Activated B cell treated with CpG ODN at 0.5 μM for 24 hours (primary cell): ENCODE results near the gene FAM171A2. TPM values are rescaled to one million over a fixed set of nuclear protein-coding genes. Genes with fewer than 3 reads are reported as not detected.
"Not testable (repeated sequence)": the region's sequence is repeated elsewhere in the genome, so short reads cannot be mapped to it uniquely, and the experiment has no call there.

ENCODE experiments used
- ATAC-seq: fragments of 200-7000 bp; cut with Tn5 transposase; one replicate; pipeline ENCODE4 v1.10.0; 2021; ENCODE audit warnings: low read depth, mild to moderate bottlenecking, moderate library complexity
- CTCF ChIA-PET: fragments of 350-600 bp; sonication (Branson Sonifier 250); formaldehyde crosslinking; loops from one replicate; lab custom pipeline; 2021; ENCODE audit warnings: antibody characterized with exemption; lab: Charles Lee
- POLR2A ChIA-PET: fragments of 350-600 bp; sonication (Branson Sonifier 250); formaldehyde crosslinking; loops from one replicate; lab custom pipeline; 2021; ENCODE audit warnings: antibody characterized with exemption; lab: Charles Lee
- DNase-seq: peaks from one replicate; pipeline ENCODE4 v3.0.0; 2022
- H3K27ac Mint-ChIP-seq: one replicate; pipeline ENCODE4 v1.8.0; 2020; ENCODE audit warnings: mixed read lengths
- H3K27me3 Mint-ChIP-seq: one replicate; pipeline ENCODE4 v1.8.0; 2021; ENCODE audit warnings: mixed read lengths
- H3K36me3 Mint-ChIP-seq: one replicate; pipeline ENCODE4 v1.8.0; 2021; ENCODE audit warnings: low read depth, mixed read lengths
- H3K4me1 Mint-ChIP-seq: one replicate; pipeline ENCODE4 v1.8.0; 2021; ENCODE audit warnings: mixed read lengths
- H3K4me3 Mint-ChIP-seq: one replicate; pipeline ENCODE4 v1.8.0; 2020; ENCODE audit warnings: mild to moderate bottlenecking, mixed read lengths
- H3K9me3 Mint-ChIP-seq: one replicate; pipeline ENCODE4 v1.8.0; 2020; ENCODE audit warnings: mixed read lengths
- intact Hi-C: fragments of 100-400 bp; cut with micrococcal nuclease; formaldehyde crosslinking; loops from one replicate; pipeline ENCODE4 v1.15.1; 2024
- total RNA-seq: library from RNA; stranded (reverse); gene quantifications from 2 replicates; pipeline ENCODE4 v1.2.3, GENCODE V29; 2022
- TF ChIP-seq, protein P1 (sequence below): fragments of 200-600 bp; IDR thresholded peaks from one replicate; pipeline ENCODE4 v1.8.0; 2022; ENCODE audit warnings: antibody characterized with exemption, mild to moderate bottlenecking

FAM171A2 gene
- total RNA-seq, 1 donor from 2014 or later = 0.75 TPM

DNA sequence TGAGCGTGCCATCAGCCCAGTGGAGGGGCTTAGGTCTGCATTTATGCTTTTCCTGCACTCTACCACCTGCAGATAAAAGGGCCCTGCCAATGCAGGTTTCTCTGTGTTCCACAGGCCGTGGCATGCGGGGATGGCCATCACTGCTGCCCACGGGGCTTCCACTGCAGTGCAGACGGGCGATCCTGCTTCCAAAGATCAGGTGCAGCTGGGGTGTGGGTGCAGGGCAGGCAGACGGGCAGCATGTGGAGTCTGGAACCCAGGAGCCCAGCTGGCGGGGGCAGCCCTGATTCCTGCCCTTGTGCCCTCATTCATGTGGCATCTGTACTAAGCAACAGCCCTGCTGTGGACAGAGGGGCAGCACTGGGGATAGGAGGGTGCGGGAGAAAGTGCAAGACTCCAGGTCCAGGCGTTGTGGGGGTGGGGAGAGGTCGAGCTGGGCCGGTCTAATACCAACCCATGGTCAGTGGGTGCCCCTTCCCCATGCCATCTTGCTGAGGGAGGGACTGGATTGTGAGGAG, 14.0 kb downstream of the FAM171A2 start:
- Mint-ChIP-seq H3K27ac (peak overlapping the region; percentile 18), H3K36me3 (peaks cover 50% of the 10 kb centered on the region), H3K9me3 (no peaks in the 10 kb centered on the region), H3K4me3 (no peak overlapping the region), H3K4me1 (peaks cover 65% of the 10 kb centered on the region), H3K27me3 (no peaks in the 10 kb centered on the region)
- intact Hi-C loops = loop anchor here (1.0 to 10.0 kb wide), 8 partner anchors 18 to 965 kb away; partner anchors contain the start of genes G6PC3, HDAC5, HROB and MAP3K14
- DNase-seq (no peak), ATAC-seq (no peak)
- POLR2A ChIA-PET = interaction anchor here (0.6 to 8.7 kb wide), 7 partner anchors 18 to 207 kb away, joined by 3 to 241 read pairs (median 12); partner anchors contain the start of genes SLC25A39, TMUB2 and UBTF
- TF ChIP-seq, protein P1, sequence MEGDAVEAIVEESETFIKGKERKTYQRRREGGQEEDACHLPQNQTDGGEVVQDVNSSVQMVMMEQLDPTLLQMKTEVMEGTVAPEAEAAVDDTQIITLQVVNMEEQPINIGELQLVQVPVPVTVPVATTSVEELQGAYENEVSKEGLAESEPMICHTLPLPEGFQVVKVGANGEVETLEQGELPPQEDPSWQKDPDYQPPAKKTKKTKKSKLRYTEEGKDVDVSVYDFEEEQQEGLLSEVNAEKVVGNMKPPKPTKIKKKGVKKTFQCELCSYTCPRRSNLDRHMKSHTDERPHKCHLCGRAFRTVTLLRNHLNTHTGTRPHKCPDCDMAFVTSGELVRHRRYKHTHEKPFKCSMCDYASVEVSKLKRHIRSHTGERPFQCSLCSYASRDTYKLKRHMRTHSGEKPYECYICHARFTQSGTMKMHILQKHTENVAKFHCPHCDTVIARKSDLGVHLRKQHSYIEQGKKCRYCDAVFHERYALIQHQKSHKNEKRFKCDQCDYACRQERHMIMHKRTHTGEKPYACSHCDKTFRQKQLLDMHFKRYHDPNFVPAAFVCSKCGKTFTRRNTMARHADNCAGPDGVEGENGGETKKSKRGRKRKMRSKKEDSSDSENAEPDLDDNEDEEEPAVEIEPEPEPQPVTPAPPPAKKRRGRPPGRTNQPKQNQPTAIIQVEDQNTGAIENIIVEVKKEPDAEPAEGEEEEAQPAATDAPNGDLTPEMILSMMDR = no peak
- CTCF ChIA-PET = interaction anchor here (1.0 to 12.4 kb wide), 8 partner anchors 14 to 144 kb away, joined by 3 to 108 read pairs (median 6); no protein-coding TSS in a partner anchor

DNA sequence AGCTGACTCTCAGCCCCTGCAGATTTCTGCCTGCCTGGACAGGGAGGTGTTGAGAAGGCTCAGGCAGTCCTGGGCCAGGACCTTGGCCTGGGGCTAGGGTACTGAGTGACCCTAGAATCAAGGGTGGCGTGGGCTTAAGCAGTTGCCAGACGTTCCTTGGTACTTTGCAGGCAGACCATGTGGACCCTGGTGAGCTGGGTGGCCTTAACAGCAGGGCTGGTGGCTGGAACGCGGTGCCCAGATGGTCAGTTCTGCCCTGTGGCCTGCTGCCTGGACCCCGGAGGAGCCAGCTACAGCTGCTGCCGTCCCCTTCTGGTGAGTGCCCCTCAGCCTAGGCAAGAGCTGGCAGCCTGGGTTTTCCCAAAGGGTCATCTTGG, 14.7 kb downstream of the FAM171A2 start:
- ChIA-PET POLR2A (interaction anchor here (0.7 to 8.7 kb wide), 6 partner anchors 21 to 955 kb away, joined by 3 to 241 read pairs (median 18); partner anchors contain the start of genes ATXN7L3, TMUB2 and UBTF), CTCF (interaction anchor here (1.4 to 12.4 kb wide), 6 partner anchors 13 to 147 kb away, joined by 3 to 108 read pairs (median 6); no protein-coding TSS in a partner anchor)
- TF ChIP-seq, protein P1 = no peak
- H3K4me3 Mint-ChIP-seq = peak overlapping the region; percentile 45
- intact Hi-C loops = loop anchor here (1.0 to 10.0 kb wide), 6 partner anchors 24 to 966 kb away; partner anchors contain the start of genes G6PC3, HDAC5 and MAP3K14
- peak overlapping the region; percentile 89 for H3K27ac Mint-ChIP-seq
- DNase-seq (no peak), ATAC-seq (no peak)
- peaks cover 50% of the 10 kb centered on the region for H3K36me3 Mint-ChIP-seq
- no peaks in the 10 kb centered on the region for H3K27me3 Mint-ChIP-seq
- no peaks in the 10 kb centered on the region for H3K9me3 Mint-ChIP-seq
- peaks cover 70% of the 10 kb centered on the region for H3K4me1 Mint-ChIP-seq

DNA sequence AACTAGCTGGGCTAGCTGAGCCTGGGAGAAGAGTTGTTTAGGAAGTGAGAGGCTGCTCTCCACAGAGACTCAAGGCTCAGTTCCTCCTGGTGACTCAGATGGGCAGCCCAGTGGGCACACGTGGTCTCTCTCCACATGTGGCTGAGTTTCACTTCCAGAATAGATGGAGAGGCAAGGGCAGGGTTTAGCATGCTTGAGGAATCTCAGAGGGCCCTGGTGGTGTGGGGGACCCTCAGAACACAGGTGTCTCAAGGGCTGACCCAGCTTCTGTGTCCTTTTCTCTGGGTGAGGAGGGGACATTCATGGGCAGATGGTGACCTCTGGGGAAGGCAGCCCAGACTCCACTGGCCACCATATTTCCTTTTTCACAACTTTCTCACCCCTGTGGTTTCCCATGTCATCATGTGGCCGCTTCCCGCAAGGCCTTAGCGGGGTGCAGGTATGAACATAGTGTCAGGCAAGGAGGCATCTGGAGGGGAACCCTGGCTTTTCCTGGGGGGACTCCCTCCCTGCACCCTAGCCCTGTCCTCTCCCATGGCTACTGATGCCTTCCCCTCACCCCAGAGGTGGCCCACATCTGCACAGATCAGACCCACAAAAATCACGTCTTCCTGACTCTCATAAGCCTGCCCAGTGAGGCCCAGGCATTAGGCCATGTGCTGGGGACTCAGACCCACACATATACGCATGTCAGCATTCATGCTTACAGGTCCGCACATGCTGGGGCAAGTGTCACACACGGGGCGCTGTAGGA, 15.2 kb downstream of the FAM171A2 start:
- ATAC-seq (peak; percentile 69), DNase-seq (peak; percentile 72)
- intact Hi-C loops = loop anchor here (1.0 to 10.0 kb wide), 6 partner anchors 23 to 966 kb away; partner anchors contain the start of genes G6PC3, HDAC5 and MAP3K14
- H3K4me1 Mint-ChIP-seq = peaks cover 71% of the 10 kb centered on the region
- peaks cover 50% of the 10 kb centered on the region for H3K36me3 Mint-ChIP-seq
- H3K27ac Mint-ChIP-seq = peak overlapping the region; percentile 89
- no peaks in the 10 kb centered on the region for H3K9me3 Mint-ChIP-seq
- ChIA-PET CTCF (interaction anchor here (0.7 to 12.4 kb wide), 10 partner anchors 13 to 180 kb away, joined by 3 to 108 read pairs (median 4); partner anchors contain the start of gene FAM171A2), POLR2A (interaction anchor here (0.6 to 8.7 kb wide), 16 partner anchors 15 to 955 kb away, joined by 3 to 241 read pairs (median 8); partner anchors contain the start of genes ATXN7L3, HDAC5, LSM12 and SLC25A39)
- H3K27me3 Mint-ChIP-seq = no peaks in the 10 kb centered on the region
- H3K4me3 Mint-ChIP-seq = peak overlapping the region; percentile 45
- TF ChIP-seq, protein P1 = no peak

DNA sequence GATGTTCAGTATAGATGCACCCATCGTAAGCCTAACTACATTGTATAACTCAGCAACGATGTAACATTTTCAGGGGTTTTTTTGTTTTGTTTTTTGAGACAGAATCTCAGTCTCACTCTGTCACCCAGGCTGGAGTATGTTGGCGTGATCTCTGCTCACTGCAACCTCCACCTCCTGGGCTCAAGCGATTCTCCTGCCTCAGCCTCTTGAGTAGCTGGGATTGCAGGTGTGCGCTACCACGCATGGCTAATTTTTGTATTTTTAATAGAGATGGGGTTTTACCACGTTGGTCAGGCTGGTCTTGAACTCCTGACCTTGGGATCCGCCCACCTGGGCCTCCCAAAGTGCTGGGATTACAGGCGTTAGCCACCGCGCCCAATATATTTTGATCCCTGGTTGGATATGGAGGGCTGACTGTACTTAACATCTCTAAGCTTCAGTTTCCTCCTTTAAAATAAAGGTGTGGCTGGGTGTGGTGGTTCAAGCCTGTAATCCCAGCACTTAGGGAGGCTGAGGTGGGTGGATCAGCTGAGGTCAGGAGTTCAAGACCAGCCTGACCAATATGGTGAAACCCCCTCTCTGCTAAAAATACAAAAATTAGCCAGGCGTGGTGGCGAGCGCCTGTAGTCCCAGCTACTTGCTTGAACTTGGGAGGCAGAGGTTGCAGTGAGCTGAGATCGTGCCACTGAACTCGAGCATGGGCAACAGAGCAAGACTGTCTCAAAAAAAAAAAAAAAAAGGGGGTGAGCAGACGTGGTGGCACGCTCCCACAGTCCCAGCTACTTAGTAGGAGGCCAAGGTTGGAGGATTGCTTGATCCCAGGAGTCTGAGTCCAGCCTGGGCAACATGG, 16.2 kb downstream of the FAM171A2 start:
- peaks cover 66% of the 10 kb centered on the region for H3K4me1 Mint-ChIP-seq
- DNase-seq, H3K9me3 Mint-ChIP-seq, H3K27me3 Mint-ChIP-seq: not testable (repeated sequence)
- peaks cover 43% of the 10 kb centered on the region for H3K36me3 Mint-ChIP-seq
- peak overlapping the region; percentile 97 for H3K4me3 Mint-ChIP-seq
- peak overlapping the region; percentile 89 for H3K27ac Mint-ChIP-seq
- ATAC-seq = peak; percentile 19
- intact Hi-C loops = loop anchor here (1.0 to 10.0 kb wide), 6 partner anchors 22 to 967 kb away; partner anchors contain the start of genes G6PC3, HDAC5 and MAP3K14
- ChIA-PET CTCF (interaction anchor here (0.7 to 12.4 kb wide), 9 partner anchors 16 to 179 kb away, joined by 3 to 108 read pairs (median 4); partner anchors contain the start of gene FAM171A2), POLR2A (interaction anchor here (0.5 to 8.7 kb wide), 21 partner anchors 13 to 1544 kb away, joined by 3 to 241 read pairs (median 7); partner anchors contain the start of genes ATXN7L3, HDAC5, LSM12 and SLC25A39)
